Liver (tissue), 9 donors: ENCODE data around the gene BHMT2. TPM values are rescaled to one million over a fixed set of nuclear protein-coding genes. Genes with fewer than 3 reads are reported as not detected.

Source experiments
- DNase-seq: peaks from one replicate; pipeline ENCODE4 v3.0.0-alpha.2; 2017; ENCODE audit warnings: low spot score
- H3K27ac ChIP-seq, 2 donors: one replicate each; pipeline ENCODE4 v1.7.0; 2013; ENCODE audit warnings: inconsistent platforms in 2 of 2, low read length in 2 of 2, control low read depth in 1 of 2, low read depth in 1 of 2, mild to moderate bottlenecking in 1 of 2
- H3K27me3 ChIP-seq, 4 donors: one replicate each; pipeline versions ENCODE4 v1.6.1 to v1.7.0; 2013; ENCODE audit warnings: low read length in 3 of 4, inconsistent platforms in 1 of 4, mild to moderate bottlenecking in 1 of 4, moderate library complexity in 1 of 4; ENCODE audit not compliant: control insufficient read depth in 4 of 4, insufficient read depth in 4 of 4
- H3K36me3 ChIP-seq, 4 donors: one replicate each; pipeline versions ENCODE4 v1.6.1 to v1.7.0; 2013; ENCODE audit warnings: low read length in 3 of 4, mild to moderate bottlenecking in 3 of 4, low read depth in 1 of 4, moderate library complexity in 1 of 4; ENCODE audit not compliant: control insufficient read depth in 4 of 4, insufficient read depth in 3 of 4
- H3K4me1 ChIP-seq, 4 donors: one replicate each; pipeline versions ENCODE4 v1.6.1 to v1.7.0; 2013; ENCODE audit warnings: low read length in 3 of 4, mild to moderate bottlenecking in 3 of 4, moderate library complexity in 1 of 4; ENCODE audit not compliant: control insufficient read depth in 4 of 4, insufficient read depth in 4 of 4
- H3K4me3 ChIP-seq, 3 donors: one replicate each; pipeline versions ENCODE4 v1.6.1 to v1.7.0; 2013; ENCODE audit warnings: low read length in 3 of 3, control low read depth in 1 of 3, low read depth in 1 of 3, mild to moderate bottlenecking in 1 of 3
- H3K9ac ChIP-seq, 2 donors: one replicate each; pipeline ENCODE4 v1.7.0; 2013; ENCODE audit warnings: low read length in 2 of 2, mild to moderate bottlenecking in 2 of 2, moderate library complexity in 2 of 2, control low read depth in 1 of 2, low read depth in 1 of 2
- H3K9me3 ChIP-seq, 4 donors: one replicate each; pipeline versions ENCODE4 v1.6.1 to v1.7.0; 2013; ENCODE audit warnings: low read length in 3 of 4; ENCODE audit not compliant: control insufficient read depth in 4 of 4
- ATF3 ChIP-seq: IDR thresholded peaks from 2 replicates; pipeline ENCODE4 v1.6.1; 2016; ENCODE audit warnings: antibody characterized with exemption
- CTCF ChIP-seq: fragments of 150-350 bp; IDR thresholded peaks from 2 replicates; pipeline ENCODE4 v1.5.1; 2017; ENCODE audit warnings: improper control_type of control experiment, low read depth, low read length; ENCODE audit not compliant: missing input control
- EGR1 ChIP-seq, 2 donors: IDR thresholded peaks; 2 replicates each; pipeline ENCODE4 v1.6.1; 2016 to 2018; ENCODE audit warnings: antibody characterized with exemption in 2 of 2, low read depth in 2 of 2
- FOXA1 ChIP-seq: IDR thresholded peaks from 2 replicates; pipeline ENCODE4 v1.6.1; 2016; ENCODE audit warnings: antibody characterized with exemption
- FOXA2 ChIP-seq: IDR thresholded peaks from 2 replicates; pipeline ENCODE4 v1.6.1; 2016; ENCODE audit warnings: antibody characterized with exemption
- GABPA ChIP-seq, 2 donors: IDR thresholded peaks in 1 of 2; conservative IDR thresholded peaks in 1 of 2; 2 replicates each; pipeline ENCODE4 v1.6.1; 2016; ENCODE audit warnings: antibody characterized with exemption in 2 of 2, mild to moderate bottlenecking in 1 of 2, moderate library complexity in 1 of 2
- HNF4A ChIP-seq, 2 donors: conservative IDR thresholded peaks; 2 replicates each; pipeline ENCODE4 v1.6.1; 2016; ENCODE audit warnings: antibody characterized with exemption in 2 of 2, mild to moderate bottlenecking in 2 of 2
- HNF4G ChIP-seq: IDR thresholded peaks from 2 replicates; pipeline ENCODE4 v1.6.1; 2016; ENCODE audit warnings: antibody characterized with exemption
- JUND ChIP-seq, 2 donors: IDR thresholded peaks; 2 replicates each; pipeline ENCODE4 v1.6.1; 2016; ENCODE audit warnings: antibody characterized with exemption in 2 of 2
- MAX ChIP-seq: IDR thresholded peaks from 2 replicates; pipeline ENCODE4 v1.6.1; 2016; ENCODE audit warnings: antibody characterized with exemption
- NR2F2 ChIP-seq: IDR thresholded peaks from 2 replicates; pipeline ENCODE4 v1.6.1; 2016; ENCODE audit warnings: antibody characterized with exemption
- RAD21 ChIP-seq, 2 donors: IDR thresholded peaks; 2 replicates each; pipeline ENCODE4 v1.6.1; 2016; ENCODE audit warnings: antibody characterized with exemption in 2 of 2, mild to moderate bottlenecking in 2 of 2
- REST ChIP-seq: IDR thresholded peaks from 2 replicates; pipeline ENCODE4 v1.6.1; 2016; ENCODE audit warnings: antibody characterized with exemption, mild to moderate bottlenecking
- RXRA ChIP-seq, 2 donors: IDR thresholded peaks; 2 replicates each; pipeline ENCODE4 v1.6.1; 2017 to 2018; ENCODE audit warnings: antibody characterized with exemption in 2 of 2, mild to moderate bottlenecking in 1 of 2
- SP1 ChIP-seq: IDR thresholded peaks from 2 replicates; pipeline ENCODE4 v1.6.1; 2018; ENCODE audit warnings: antibody characterized with exemption, mild to moderate bottlenecking
- TAF1 ChIP-seq: conservative IDR thresholded peaks from 2 replicates; pipeline ENCODE4 v1.6.1; 2016; ENCODE audit warnings: antibody characterized with exemption, mild to moderate bottlenecking
- YY1 ChIP-seq: IDR thresholded peaks from 2 replicates; pipeline ENCODE4 v1.6.1; 2016; ENCODE audit warnings: antibody characterized with exemption, mild to moderate bottlenecking
- ZBTB33 ChIP-seq: IDR thresholded peaks from 2 replicates; pipeline ENCODE4 v1.6.1; 2016; ENCODE audit warnings: antibody characterized with exemption
- WGBS: extraction: QIAGEN DNeasy Blood & Tissue Kit; methylation state at CpG from one replicate; pipeline ENCODE4 v1.1.7; 2013; 5-methylcytosine and 5-hydroxymethylcytosine counted together
- polyA plus RNA-seq, 2 donors: library from polyadenylated mRNA; stranded (reverse) in 1 of 2; unstranded in 1 of 2; fragments of 200-250 nt in 1 of 2; fragments of >200 nt in 1 of 2; fragmentation: Nextera tagmentation in 1 of 2; extraction: Ambion mirVana in 1 of 2; gene quantifications; one replicate each; pipeline versions ENCODE4 v1.2.1 to v1.2.3, GENCODE V29; 2013 to 2015
- total RNA-seq, 2 donors: library from RNA; depleted of rRNA; stranded (reverse); fragments of >200 nt; gene quantifications; one replicate each; pipeline ENCODE4 v1.2.3, GENCODE V29; 2014
- donor health status: healthy.
- donor health status: healthy.
- donor health status: healthy.
- donor health status: healthy.
- donor health status: healthy.

The BHMT2 gene
- total and polyA plus RNA-seq, 4 donors, result 62.3 to 374 (median 271) TPM

GRCh38 chr5:79081779-79082178 lies 12.2 kb downstream of the BHMT2 start:
- Histone ChIP-seq H3K27me3 (no peaks in the 10 kb centered on the region), H3K4me3 (no peak overlapping the region), H3K4me1 (peaks cover 16 to 57% (median 51%) of the 10 kb centered on the region in 4 donors), H3K27ac (peak overlapping the region; percentile 83 to 84), H3K9ac (peak overlapping the region in 1 of 2 donors; percentile 59), H3K9me3 (no peaks in the 10 kb centered on the region), H3K36me3 (peaks cover 0 to 20% (median 5%) of the 10 kb centered on the region in 4 donors)
- peak; percentile 86 for TF ChIP-seq FOXA2
- peak; percentile 92 for TF ChIP-seq YY1
- peak; percentile 88 to 95 for TF ChIP-seq HNF4A (conservative IDR thresholded peaks at IDR 0.05)
- peak; percentile 87 for TF ChIP-seq SP1
- TF ChIP-seq REST, result peak; percentile 72
- TF ChIP-seq CTCF, result no peak
- TF ChIP-seq ZBTB33, result peak; percentile 69
- TF ChIP-seq HNF4G, result peak; percentile 60
- peak; percentile 80 for TF ChIP-seq FOXA1
- peak; percentile 31 for TF ChIP-seq MAX
- peak; percentile 97 for TF ChIP-seq ATF3
- peak; percentile 54 to 67 for TF ChIP-seq RAD21 (IDR thresholded peaks at IDR 0.05)
- TF ChIP-seq JUND (IDR thresholded peaks at IDR 0.05), result peak; percentile 78 to 96
- TF ChIP-seq NR2F2, result peak; percentile 41
- no peak for TF ChIP-seq GABPA (IDR thresholded peaks at IDR 0.05 in 1 of 2, conservative IDR thresholded peaks at IDR 0.05 in 1 of 2)
- TF ChIP-seq TAF1, result no peak
- TF ChIP-seq RXRA (IDR thresholded peaks at IDR 0.05), result peak; percentile 95 to 96
- TF ChIP-seq EGR1 (IDR thresholded peaks at IDR 0.05; ENCODE audit: low read depth in 2 of 2), result peak; percentile 89 to 92
- no peak for DNase-seq
- WGBS, result 49% methylated on average over 5 of the region's 5 CpGs
